HG02884 (cell line): ENCODE results near the gene TTC28.

Source experiments
- ATAC-seq: cut with Tn5 transposase; IDR thresholded peaks from one replicate; pipeline ENCODE4 v1.9.1; 2021; ENCODE audit warnings: mild to moderate bottlenecking, moderate library complexity; ENCODE audit not compliant: unreplicated experiment

TTC28 gene

DNA sequence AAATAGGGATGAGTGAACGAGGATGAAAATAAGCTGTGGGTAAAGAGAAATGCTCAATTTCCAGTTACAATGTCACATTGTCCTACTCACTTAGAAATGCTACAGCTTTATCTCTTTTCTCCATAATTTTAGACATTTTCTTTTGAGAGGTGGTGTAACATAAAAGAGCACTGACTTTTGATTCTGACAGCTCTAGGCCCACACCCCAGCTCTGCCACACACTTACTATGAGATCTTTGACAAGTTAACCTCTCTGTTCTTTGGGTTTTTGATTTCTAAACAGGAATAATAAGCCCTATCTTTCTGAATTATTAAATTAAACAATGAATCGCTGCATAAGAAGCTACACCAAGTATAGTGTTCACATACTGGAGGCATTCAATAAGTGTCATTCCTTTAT, 532.2 kb downstream of the TTC28 start:
- no peak for ATAC-seq

DNA sequence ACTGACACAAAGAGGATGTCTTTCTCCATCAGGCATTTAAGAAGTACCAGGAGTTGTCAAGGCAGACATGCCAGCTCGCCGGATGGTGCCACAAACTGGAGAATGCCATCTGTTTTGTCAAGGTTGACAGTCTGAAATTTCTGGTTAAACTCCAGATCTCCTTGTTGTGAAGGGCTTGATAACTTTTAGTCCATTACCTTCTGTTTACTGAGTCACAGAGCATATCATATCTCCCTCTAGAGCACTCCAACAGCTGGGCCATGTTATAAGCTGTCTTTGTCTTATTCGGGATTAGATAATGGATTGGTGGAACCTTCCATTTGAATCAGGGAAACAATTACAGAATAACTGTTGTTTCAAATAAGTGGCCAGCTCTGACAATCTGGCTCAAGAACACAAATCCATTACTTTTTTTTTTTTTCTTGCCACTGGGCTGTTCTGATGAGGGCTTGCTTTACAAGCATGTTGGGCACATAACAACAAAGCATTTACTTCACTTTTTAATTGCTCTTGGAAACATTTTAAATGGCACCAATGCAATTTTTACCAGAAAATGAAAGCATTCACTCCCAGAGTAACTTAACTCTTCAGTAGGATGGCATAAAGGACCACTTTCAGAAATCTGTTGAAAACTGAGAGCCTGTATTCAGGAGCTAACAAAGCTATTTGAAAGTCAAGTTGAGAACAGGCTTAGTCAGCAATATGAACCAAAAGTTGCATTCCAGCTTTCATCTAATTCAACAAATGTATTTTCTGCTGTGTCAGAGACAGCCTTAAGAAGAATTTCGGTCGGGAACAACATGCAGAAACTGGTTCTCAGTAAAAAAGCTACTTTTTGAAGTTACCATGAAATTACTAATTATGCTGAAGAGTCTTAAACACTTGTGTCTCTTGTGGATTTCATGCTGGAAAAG, 533.0 kb downstream of the TTC28 start:
- ATAC-seq: no peak

DNA sequence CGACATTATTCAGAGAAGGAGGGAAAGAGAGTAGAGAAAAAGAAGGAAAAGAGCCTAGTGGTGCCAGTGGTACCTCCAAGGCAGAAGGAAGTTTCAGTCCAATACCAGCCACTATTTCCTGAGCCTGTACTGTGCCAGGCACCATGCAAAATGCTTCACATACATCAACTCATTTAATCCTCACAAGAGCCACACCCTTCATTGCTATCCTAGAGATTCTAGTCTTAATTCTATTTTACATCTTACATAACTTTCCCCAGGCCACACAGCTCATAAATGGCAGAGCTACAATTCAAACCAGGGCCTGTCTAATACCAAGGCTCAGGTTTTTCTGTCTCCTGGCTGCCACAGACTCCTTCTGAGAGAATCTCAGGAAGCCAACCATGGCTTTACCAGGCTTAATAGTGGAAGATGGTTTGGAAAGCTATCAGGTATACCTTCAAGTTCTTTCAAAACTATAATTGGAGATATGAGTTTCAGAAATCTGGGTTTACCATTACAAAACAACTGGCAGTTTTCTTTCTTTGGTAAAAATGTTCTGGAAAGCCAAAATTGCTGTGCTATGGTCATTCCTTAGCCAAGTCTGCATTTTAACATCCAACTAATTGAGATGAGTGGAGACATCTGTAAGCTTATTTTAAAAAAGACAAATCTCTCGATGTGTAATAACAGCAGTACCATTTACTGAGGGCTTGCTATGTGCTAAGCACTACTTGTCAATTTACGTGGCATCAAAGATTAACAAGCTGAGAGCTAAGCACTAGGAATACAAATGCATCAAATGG, 535.5 kb downstream of the TTC28 start:
- no peak for ATAC-seq

DNA sequence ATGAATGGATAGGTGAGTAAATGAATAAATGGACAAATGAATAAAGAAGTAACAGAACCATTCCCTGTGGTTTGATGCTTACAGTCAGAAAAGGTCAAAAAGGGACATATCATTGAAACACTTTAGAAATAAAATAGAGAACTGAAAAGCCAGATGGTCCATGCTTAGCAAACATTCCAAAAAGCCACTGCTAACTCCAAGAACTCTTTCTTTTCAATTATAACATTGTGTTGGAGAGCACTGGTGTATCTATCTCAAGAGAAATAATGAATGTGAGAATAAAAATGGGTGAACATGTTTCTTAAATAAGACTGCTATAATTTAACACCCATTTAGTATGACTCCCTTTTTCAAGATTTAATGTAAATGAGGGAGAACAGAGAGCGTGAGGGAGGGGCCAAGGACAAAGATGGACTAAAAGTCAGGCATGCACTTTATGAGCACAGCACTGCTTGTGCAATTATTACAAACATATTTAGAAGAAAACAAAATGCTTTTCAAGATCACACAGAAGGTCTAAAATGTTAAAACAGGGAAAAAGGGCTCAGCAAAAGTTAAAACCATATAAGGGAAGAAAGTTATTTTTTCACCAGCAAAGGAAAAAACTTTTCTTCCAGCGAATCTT, 536.3 kb downstream of the TTC28 start:
- no peak for ATAC-seq

GRCh38 chr22:28142361-28142961, 537.2 kb downstream of the TTC28 start:
- no peak for ATAC-seq

- no peak for ATAC-seq
Observed at GRCh38 chr22:28141614-28142013, 538.0 kb downstream of the TTC28 start.

- no peak for ATAC-seq
Observed at GRCh38 chr22:28139961-28140360, 539.7 kb downstream of the TTC28 start.

GRCh38 chr22:28139516-28139915, 540.1 kb downstream of the TTC28 start:
- no peak for ATAC-seq

GRCh38 chr22:28137036-28137435, 542.6 kb downstream of the TTC28 start:
- no peak for ATAC-seq

- ATAC-seq: no peak
Observed at GRCh38 chr22:28132466-28132865, 547.2 kb downstream of the TTC28 start.

DNA sequence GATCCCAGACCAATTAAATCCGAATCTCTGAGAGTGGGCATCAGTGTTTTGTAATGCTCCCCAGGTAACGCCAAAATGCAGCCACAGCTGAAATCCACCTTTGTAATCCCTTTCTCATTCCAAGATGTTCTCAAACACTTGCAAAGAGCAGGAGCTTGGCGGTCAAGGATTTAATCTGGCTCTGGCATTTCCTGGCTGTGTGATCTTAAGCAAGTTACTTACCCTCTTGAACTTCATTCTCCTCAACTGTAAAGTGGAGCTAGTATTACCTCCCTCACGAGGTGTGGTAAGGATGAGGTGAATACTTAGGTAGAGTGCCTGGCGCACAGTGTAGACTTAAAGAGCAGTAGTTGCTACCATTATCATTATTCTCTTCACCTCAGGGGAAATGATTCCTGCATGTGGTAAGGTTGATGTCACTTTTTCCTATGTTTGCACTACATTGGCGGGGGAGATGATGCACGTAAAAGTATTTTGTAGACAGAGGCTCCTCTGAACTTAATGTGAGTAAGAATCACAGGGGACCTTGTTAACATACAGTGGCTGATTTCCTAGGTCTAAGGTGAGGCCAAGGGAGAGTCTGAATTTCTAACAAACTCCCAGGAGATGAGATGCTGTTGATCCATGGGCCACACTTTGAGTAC, 550.2 kb downstream of the TTC28 start:
- no peak for ATAC-seq

GRCh38 chr22:28128827-28129226, 550.8 kb downstream of the TTC28 start:
- ATAC-seq: no peak

- ATAC-seq: no peak
Observed at GRCh38 chr22:28125799-28126198, 553.8 kb downstream of the TTC28 start.

- ATAC-seq: no peak
Observed at GRCh38 chr22:28123989-28124766, 555.5 kb downstream of the TTC28 start.

DNA sequence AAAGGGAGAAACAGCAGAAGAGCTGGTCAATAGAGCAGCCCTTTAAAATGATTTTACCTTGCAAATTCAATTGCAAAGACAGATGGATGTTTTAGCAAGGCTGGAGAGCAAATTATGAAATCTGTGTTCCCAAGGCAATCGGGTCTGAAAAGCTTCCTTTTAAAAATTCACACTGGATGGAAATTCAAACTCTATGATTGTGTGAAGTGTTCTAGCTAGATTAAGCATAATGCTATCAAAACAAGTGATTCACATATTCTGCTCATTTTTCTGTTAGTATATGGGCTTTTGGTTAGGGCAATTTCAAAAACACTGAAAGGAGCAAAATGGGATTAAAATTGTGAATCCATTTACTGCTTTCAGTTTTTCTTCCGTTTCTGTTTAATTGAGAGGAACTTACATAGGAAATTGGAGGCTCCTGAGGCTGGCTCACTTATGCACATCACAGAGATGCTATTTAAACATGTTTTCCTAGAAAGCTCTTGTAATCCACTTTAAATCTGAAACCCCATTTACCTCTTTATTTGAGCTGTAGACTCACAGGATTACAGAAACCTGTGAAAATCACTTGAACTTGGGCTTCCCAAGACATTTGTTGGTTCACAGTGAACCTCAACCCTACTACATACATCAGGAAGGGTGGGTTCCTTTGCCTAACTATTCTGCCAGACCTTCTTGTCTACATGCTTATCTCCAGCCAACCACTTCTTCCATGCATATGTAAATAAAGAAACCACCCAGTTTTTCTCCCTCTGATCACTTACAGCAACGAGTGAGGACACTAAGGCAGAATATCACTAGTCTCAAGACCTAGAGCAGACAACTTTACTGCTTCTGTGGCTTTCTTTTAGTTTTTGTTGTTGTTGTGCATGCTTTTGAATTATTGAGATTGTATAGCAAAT, 558.7 kb downstream of the TTC28 start:
- no peak for ATAC-seq

- no peak for ATAC-seq
Observed at GRCh38 chr22:28118957-28119631, 560.5 kb downstream of the TTC28 start.

GRCh38 chr22:28116219-28116673, 563.4 kb downstream of the TTC28 start:
- ATAC-seq: no peak

DNA sequence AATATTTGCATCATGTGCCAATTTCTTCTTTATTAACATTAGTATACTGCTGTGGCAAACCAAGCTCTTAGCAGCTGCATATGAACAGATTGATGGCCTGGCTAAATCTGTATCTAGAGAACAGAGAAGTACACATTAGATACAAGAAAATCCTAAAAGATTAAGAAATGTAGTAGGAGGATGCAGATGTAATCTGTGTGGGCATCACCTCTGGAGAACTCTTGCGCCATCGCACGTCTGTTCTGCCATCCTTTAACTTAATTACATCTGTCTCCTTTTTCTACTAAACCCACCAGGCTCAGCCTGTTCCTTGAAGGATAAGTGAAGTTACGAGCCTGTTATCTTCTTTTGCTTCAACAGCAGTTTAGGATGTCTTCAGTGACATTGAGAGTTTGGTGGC, 564.2 kb downstream of the TTC28 start:
- no peak for ATAC-seq
